CD4-positive, alpha-beta T cell treated with Interleukin-12 subunit alpha and Interleukin-12 subunit beta, for 1 hour (primary cell): Measurements from ENCODE around the gene AFF2.
"Not testable (repeated sequence)": the region's sequence is repeated elsewhere in the genome, so short reads cannot be mapped to it uniquely, and the experiment has no call there.

Experiments used
- DNase-seq: peaks from one replicate; pipeline ENCODE4 v3.0.0-alpha.2; 2020

The AFF2 gene

DNA sequence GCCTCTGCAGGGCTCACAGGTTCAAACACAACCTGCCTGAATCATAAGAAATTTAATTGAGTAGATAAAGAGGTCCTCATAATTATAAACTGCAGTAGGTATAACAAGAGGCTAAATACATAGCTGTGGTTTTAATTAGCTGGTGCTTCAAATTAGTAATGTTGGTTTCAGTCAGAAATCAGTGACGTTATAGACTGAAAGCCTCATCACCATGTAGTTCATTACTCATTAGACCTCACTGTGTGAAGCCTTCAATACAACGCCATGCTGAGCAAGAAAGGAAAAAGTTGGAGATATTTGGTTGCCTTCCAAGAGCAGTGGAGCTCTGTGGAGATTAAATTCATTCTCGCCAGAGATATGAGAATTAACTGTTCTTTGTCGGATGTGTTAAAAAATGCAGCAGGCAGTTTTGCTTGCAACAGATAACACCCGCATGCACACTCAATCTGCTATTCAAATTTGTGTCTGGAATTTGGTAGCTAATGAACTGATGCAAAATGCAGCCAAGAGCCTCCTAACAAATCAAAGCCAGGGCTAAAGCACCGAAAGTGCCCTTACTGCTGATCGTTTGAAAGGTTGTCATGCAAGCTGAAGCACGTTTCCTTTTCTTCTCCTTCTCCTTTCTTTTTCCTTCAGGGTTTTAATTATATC is 148.9 kb downstream of the AFF2 start:
- DNase-seq = no peak

DNA sequence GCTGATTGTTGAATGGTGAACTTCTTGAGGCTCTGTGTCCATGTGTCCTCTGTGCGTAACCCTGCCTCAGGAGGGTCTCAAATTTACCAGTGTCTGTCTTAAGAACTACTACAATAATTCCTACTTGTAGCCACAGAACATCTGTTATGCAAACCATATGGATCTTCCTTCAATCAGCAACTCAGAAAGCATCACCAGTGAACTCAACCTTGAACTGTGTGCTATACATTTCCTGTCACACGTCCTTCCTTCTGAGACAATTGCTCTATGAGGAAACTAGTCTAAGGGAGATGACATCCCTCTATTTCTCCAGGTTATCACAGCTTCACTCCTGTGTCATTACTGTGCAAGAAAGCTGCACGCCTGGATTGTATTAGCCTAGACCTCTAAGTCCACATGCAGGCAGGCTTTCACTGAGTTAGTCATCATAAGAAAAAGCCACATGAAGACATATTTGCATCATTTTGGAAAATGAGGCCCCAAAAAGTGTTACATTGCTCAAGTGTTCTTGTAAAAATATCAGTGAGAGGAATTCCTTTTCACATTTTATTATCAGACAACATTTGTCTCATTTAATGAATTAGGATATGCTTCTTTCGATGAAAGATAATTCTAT is 157.8 kb downstream of the AFF2 start:
- no peak for DNase-seq

DNA sequence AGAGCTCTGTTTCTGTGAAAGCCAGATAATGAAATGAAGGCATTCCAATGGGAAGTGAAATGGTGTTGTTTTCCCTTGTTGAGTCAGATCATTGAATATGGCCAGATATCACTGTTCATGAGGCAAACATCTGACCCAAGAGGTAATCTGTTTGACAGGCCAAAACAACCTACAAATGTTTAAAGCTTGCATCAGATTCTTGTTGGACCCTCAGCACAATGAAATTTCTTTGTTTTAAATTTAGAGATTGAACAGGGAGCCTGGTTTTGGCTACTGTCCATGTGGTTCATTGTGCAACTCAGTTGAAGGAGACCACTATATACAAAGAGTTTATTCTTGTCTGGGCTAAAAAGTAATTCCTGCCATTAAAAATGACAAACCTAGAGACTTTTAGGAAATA is 159.1 kb downstream of the AFF2 start:
- DNase-seq = no peak

DNA sequence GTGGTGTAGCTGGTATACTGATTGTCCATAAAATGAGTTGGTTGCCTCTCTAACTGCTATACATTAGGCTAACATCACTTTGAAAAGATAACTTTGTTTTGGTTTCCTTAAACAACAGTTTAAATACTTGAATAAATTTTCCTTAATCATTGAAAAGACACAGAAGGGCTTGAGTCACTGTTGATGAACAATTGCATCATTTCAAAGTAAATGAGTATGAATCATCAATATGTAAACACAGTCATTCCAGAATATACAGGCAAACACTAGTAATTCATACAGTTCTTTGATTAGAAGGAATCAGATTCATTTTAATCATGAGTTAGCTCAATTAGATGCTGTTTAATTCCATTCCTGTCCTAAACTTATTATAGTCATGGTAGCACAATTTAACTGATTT is 160.6 kb downstream of the AFF2 start:
- no peak for DNase-seq

DNA sequence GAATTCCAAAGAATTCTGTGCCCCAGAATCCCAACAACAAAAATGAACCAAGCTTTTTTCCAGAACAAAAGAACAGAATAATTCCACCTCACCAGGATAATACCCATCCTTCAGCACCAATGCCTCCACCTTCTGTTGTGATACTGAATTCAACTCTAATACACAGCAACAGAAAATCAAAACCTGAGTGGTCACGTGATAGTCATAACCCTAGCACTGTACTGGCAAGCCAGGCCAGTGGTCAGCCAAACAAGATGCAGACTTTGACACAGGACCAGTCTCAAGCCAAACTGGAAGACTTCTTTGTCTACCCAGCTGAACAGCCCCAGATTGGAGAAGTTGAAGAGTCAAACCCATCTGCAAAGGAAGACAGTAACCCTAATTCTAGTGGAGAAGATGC is 161.6 kb downstream of the AFF2 start:
- DNase-seq = no peak

DNA sequence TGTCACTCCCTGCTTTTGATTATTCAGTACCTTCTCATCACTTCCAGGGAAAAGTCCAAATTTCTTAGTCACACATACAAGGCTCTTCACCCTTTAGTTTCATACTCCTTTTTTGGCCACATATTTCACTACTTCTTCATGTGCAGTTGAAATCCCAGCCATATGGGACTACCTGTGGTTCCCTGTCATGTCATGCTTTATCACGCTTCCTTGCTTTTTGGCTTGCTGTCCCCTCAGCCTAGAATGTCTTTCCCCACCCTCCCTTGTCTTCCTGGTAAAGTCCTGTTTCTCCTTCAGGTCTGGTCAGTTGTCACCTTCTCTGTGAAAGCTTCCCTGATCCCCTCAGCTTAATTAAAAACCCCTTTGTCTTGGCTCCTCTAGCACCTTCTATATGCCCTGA is 163.8 kb downstream of the AFF2 start:
- no peak for DNase-seq

DNA sequence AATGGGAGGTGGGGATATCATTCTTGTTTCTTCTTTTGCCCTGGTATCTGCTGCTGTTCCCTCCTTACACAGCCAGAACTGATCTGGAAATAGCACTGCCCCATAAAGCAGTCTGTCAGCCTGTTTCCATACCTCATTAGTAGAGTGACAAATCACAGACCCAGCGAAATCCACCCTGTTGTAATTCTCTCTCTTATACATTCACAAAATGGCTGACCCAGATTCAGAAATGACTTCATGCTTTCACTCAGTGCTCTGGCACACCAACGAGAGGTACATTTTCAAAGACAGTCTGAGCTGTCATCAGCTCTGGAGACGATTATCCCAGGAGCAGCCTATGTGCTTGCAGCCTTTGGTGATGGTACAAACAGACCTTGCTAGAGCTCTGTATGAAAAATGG is 164.6 kb downstream of the AFF2 start:
- DNase-seq = no peak

DNA sequence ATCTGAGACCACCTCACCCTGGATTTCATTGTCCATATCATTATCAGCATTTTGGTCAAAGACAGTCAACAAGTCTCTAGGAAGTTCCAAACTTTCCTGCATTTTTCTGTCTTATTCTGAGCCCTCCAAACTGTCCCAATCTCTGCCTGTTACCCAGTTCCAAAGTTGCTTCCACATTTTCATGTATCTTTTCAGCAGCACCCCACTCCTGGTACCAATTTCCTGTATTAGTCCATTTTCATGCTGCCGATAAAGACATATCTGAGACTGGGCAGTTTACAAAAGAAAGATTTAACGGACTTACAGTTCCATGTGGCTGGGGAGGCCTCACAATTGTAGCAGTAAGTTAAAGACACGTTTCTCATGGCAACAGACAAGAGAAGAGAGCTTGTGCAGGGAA is 168.8 kb downstream of the AFF2 start:
- not testable (repeated sequence) for DNase-seq

DNA sequence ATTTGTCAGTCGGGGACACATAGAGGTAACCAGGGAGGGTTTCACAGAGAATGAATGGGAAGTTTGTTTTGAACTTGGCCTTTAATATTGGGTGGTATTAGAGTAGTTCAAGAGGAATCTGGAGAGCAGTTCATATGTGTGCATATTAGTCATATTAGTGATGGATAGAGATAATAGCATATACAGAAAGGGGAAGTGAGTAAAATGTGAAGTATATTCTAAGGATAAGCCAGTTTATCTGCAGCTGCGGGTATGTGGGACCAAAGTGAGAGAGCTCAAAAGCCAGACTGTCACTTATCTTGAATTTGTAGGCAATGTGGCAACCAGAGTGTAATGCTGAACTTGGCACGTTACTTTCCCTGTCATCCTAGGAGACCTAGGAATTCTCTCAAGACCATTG is 169.9 kb downstream of the AFF2 start:
- no peak for DNase-seq

DNA sequence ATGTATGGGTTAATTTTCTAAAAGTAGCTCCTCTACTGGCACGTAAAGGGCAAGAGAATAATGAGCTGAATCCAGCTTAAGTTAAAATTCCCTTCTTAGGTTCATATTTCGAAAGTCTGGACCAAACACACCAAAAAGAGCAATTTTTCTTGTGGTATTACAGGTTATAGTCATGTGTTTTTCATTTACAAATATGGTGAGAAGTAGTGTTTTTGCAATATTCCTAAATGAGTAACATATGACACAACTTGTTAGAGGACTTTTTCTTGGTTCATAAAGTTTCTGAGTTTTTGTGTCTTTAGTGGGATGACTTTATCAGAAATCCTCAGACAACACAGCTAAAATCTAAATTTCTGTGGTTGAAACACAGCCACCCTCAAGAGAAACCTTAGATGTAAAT is 172.1 kb downstream of the AFF2 start:
- no peak for DNase-seq

DNA sequence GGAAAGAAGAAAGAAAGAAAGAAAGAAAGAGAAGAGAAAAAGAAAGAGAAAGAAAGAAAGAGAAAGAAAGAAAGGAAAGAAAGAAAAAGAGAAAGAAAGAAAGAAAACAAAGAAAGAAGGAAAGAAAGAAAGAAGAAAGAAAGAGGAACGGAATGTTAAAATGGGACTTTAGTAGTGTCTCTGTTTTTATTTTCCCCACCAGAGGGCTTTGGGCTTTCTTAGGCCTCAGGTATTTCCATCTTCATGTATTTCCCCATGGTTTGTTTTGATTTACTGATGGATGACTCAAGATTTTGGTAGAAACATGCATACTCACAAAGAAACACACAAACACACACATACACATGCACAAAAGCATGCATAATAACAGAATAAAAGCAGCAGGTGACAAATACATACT is 181.2 kb downstream of the AFF2 start:
- DNase-seq = no peak

DNA sequence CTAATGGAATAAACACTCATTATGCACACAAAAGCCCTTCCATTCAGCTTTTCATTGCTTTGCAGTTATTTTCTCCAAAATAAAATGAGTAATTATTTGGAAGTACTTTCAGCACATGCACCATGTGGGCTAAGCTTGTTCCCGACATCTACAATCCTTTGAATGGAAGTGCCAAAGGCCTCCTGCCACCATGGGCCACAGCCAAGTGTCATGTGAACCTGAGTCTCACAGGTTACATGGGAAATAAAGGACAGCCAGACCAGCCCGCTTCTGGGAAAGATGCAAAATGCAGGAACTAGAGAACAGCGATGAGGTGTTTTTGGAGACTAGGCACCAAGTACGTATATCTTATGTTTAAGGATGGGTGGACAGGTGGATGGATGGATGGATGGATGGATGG is 181.8 kb downstream of the AFF2 start:
- no peak for DNase-seq

DNA sequence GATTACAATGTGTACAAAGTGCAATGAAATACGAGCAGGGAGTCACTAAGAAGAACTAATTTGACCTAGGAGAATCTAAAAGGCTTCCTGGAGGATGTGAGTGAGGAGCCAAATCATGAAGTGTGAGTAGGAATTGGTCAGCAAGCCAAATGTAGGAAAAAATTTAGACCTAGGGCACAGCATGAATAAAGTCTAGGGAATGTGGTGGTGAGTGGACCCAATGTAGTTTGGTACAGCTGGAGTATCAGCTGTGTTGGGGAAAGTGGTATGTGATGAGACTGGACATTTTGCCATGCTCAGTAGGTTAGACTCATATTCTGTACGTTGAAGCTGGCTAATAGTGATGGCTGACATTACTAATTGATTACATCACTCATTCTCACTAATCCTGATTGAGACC is 191.0 kb downstream of the AFF2 start:
- DNase-seq = no peak

DNA sequence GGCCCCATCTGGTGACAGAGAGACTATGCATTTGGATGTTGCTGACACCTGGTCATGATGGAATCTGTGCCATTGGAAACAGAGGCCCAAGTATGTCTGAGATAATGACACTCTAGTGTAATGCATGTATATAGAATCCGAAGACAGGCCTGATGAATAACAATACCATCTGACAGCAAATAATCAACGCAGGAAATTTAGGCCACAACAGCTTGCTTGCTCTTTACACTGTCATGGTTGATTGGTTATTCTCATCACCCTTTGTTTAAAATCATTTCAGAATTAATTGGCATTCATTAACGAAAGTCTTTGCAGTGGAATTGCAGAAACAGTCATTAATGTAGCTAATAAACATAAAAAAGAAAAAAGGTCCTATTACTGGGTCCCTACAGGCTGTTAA is 194.8 kb downstream of the AFF2 start:
- no peak for DNase-seq

DNA sequence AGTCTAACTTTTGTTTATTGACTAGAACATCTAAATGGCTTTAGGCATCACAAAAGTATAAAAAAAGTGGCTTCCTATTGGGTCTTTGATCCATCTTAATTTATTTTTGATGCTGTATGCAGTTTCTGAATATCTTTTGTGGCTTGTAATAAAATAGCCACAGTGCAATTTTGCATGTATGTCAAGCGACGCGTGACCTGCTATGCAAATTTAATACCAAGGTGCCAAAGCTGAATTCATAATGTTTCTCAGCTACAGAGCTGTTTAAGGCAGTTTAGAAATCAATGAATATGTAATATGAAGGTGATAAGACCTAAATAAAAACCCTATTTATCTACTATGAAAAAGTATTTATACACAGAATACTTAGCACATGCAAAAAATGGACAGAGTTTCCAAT is 197.8 kb downstream of the AFF2 start:
- DNase-seq = no peak

DNA sequence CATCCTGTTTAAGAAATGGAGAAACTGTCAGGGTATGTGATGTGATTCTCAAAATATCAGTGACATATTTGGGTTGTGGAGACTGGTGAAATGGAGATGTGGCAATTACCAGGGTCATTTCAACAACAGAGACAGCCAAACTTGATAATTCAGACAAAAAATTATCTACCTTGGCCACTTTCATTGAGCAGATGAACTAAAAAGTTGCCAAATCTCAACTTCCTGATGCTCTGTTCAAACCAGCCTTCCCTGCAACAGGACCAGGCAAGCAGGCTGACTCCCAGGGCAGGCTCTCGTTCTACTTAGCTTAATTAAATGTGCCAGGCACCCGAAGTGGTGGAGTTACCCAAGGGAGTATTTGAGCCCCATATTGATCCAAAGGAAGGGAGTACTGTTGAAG is 199.6 kb downstream of the AFF2 start:
- DNase-seq = no peak

DNA sequence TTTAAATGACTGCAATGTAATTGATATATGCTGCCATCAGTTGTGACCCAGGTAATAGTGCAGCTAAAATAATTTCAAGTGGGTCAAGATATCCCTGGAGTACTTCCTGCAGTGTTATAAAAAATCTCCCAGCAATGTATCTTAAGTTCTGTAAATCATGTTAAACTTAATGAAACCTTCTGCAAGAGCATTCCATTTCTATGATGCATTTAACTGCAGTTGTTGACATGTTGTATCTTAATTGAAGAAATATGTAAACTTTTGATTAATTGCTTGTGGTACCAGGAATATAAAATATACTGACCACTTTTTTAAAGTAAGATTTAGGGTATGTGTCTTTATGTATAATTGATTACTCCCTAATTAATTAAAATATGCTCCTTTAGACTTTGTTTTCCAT is 213.6 kb downstream of the AFF2 start:
- DNase-seq = no peak

DNA sequence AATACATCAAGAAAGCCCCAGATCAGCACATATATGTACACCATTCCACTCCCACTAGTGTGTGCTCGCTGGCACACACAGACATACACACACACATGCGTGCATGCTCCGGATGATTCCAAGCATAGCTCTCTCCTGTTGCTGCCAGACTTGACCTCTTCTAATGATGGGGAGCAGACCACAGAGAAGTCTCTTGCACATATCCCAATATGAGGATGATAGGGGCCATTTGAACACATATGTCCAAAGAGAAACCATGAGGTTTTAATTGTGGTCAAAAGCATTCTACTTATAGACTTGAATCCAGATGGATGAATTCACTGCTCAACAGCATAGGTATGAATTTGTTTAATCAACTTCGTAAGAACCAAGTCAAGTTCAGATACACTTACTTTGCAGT is 214.9 kb downstream of the AFF2 start:
- no peak for DNase-seq

DNA sequence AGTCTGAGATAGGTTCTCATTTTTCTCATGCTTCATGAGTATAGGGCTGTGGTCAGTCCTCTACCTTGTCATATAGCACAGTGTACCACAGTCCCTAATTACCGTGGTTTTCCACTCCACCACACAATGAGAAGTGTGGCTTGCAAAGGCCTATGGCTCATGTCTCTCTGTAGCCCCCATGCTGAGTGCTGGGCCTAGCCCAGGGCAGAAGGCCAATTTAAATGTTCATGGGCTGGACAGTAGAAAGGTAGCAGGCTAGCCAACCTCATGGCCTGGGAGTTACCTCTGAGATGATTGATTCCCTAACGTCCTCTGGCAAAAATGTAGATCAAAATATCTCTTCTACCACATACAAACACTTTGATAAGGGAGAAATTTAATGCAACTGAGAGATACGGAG is 222.5 kb downstream of the AFF2 start:
- DNase-seq = no peak

DNA sequence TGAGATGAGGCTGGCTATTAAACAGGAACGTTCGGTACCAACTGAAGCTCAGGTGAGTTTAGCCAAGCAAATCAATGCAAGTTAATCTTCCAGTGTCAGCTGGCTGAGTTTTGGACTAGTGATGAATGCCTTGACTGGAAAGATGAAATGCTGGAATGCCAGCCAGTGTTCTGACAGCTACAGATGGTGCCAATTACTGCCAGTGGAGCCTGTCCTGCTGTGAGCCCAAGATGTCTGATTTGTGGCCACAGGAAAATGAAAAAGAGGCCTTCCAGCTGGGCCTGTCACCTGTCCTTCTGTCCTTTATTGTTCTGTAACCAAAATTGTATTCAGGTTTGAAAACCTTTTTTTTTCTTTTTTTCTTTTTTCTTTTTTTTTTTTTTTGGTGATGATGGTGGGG is 223.1 kb downstream of the AFF2 start:
- DNase-seq = no peak

DNA sequence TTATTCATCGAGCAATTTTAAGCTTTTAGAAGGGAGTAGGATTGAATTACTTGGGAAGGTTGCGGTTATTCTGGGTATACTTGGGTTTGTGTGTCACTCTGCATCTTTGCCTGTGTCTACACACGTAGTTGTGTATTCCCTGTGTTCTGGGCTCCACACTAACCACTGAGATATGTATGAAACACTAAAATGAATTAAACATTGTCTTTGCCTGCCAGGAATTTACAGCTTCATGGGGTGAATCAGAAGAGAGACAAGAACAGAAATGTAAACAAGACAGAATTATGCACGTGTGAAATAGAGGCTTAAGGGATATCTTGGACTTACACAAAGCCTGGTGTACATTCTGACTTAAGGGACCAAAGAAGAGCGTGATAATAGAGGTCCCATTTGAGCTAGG is 228.5 kb downstream of the AFF2 start:
- DNase-seq = no peak

DNA sequence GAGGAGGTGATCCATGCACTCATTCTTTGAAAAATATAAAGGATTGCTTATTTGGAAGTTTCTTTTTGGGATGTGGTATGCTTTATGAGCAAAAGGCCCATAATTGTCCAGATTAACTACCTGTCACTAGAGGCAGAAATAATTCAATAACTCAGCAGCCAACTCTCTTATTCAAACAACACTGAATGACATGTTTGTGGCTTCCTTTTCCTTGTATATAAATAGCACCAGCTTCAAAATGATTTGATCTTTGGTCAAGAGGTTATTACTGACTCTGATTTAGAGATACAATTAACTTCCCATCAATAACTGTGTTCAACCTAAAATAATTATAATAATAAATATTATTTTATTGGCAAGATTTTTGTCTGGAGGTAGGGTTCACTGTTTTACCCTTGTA is 232.3 kb downstream of the AFF2 start:
- DNase-seq = no peak

DNA sequence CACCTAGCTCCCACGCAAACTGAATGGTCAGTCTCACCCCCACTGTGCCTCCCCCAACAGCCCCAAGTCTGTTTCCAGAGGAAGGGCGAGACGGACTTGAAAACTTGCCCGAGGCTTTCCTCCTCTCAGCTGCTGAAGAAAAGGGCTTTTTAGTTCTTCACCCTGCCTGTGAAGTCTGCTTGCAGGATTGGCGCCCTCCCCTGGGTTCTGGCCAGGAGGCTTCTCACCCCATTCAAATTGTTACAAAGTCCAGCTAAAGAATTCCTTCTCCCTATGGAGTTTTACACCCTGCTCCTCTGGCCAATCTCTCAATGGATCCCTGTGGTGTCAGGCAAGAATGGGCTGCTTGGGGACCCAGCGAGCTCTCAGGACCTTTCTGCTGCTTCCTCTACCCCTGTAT is 241.0 kb downstream of the AFF2 start:
- DNase-seq = no peak

DNA sequence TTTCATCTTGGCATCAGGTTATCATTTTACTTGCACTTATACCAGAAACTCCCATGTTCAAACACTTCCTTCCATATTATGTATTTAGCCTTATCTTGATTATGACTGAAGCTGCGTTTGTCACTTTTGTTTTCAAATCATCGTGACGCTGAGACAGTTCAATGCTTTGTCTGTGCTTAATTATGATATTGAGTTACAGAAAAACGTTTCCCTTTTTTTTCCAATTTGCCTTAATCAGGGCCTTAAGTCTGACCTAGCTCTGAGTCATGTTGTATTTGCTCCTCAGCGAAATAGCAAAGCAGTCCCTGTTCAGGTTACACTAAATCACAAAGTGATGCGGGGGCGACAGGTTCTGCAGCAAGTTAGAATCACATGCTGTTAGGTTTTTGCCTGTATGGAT is 254.7 kb downstream of the AFF2 start:
- no peak for DNase-seq

DNA sequence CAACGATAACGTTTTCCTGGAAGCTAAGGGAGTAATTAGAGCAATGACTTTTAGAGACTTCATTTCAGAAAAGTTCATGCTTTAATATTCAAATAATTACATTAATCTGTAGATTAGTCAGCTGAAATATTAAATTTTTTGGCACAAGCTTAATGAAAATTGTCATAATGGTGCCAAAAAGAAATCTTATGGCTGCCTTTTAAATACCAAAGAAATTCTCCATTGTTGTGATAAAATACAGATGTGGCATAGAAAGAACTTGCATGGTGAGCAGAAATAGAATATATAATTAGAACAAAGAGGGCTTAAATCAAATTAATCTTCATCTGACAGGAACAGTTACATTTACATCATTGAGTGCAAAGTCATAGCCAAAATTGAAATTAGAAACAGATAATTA is 263.5 kb downstream of the AFF2 start:
- DNase-seq = no peak

DNA sequence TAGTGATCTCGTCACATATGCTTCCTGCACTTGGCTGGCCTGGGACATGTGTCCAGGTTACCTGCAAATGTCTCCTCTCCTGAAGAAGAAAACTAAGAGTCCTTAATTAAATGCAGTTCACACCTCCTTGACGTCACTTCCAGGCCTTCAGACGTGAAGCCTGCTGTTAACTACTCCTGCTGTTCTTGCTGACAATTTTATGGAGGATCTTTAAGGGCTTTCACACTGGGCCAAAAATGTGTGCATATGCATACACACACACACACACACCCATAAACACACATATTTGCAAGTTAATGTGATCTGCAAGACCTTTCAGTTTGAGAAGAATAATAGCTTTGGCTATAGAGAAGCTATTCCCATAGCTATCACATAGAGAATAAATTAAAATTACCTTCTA is 267.9 kb downstream of the AFF2 start:
- no peak for DNase-seq
